ENCODE measurements around the gene GSX1.
"Not testable (repeated sequence)": the region's sequence is repeated elsewhere in the genome, so short reads cannot be mapped to it uniquely, and the experiment has no call there.

The GSX1 gene

DNA sequence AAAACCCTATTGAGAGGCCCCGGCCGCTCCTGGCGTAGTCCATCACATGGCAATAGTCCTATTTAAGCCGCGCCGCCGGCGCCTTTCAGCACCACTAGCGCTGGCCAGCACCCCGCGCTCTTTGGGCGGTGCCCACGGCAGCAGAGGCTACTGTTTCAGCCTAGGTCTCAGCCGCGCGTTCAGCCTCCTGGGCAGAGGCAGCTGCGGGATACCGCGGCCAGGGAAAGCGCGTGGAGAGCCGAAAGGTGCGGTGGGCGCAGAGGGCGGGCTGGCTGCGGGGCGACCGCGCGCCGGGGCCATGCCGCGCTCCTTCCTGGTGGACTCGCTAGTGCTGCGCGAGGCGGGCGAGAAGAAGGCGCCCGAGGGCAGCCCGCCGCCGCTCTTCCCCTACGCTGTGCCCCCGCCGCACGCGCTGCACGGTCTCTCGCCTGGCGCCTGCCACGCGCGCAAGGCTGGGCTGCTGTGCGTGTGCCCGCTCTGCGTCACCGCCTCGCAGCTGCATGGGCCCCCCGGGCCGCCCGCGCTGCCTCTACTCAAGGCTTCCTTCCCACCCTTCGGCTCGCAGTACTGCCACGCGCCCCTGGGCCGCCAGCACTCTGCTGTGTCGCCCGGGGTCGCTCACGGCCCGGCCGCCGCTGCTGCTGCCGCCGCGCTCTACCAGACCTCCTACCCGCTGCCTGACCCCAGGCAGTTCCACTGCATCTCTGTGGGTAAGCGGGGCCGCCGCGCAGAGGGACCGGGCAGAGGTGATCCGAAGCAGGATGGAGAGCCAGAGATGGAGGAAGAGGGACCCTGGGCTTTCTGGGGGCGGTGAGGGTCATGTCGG is at the start of gene GSX1:
GSX1 (plus strand) TSS at position 91 of the 826 bp plus-strand sequence; CDS start at position 299, 208 bp downstream.
- DNase-seq (ENCODE audit: low read depth in 3 of 3): peak in 1 of 3 experiments; percentile 22

GRCh38 chr13:27744801-27745200 is 47.5 kb upstream of the GSX1 start:
- no peak for DNase-seq (ENCODE audit: low read depth in 3 of 3)

- no peak for DNase-seq (ENCODE audit: low read depth in 3 of 3)
These were observed 47.0 kb upstream of the GSX1 start for GRCh38 chr13:27745301-27745700.

- not testable (repeated sequence) for DNase-seq (ENCODE audit: low read depth in 3 of 3)
These were observed 44.1 kb upstream of the GSX1 start for GRCh38 chr13:27748143-27748542.

GRCh38 chr13:27751953-27752532 is 40.2 kb upstream of the GSX1 start:
- no peak for DNase-seq (ENCODE audit: low read depth in 3 of 3)

DNA sequence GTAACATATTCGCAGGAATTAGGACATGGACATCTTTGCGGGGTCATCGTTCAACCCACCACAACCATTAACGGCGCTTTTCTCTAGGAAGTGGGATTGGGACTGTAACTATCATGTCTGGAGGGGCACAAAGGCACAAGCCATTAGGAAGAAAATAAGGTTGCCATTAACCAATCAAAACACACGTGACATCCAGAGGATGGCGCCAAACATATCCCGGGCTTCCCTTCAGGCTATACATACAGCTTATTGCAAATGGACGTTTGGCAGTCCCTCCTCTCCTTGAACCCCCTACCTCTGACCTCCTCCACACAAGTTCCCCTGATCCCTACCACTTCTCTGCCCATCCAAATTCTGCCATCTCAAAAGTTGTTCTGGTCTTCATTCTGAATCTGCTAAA is 26.6 kb upstream of the GSX1 start:
- no peak for DNase-seq (ENCODE audit: low read depth in 3 of 3)

GRCh38 chr13:27770809-27771208 is 21.5 kb upstream of the GSX1 start:
- no peak for DNase-seq (ENCODE audit: low read depth in 3 of 3)

DNA sequence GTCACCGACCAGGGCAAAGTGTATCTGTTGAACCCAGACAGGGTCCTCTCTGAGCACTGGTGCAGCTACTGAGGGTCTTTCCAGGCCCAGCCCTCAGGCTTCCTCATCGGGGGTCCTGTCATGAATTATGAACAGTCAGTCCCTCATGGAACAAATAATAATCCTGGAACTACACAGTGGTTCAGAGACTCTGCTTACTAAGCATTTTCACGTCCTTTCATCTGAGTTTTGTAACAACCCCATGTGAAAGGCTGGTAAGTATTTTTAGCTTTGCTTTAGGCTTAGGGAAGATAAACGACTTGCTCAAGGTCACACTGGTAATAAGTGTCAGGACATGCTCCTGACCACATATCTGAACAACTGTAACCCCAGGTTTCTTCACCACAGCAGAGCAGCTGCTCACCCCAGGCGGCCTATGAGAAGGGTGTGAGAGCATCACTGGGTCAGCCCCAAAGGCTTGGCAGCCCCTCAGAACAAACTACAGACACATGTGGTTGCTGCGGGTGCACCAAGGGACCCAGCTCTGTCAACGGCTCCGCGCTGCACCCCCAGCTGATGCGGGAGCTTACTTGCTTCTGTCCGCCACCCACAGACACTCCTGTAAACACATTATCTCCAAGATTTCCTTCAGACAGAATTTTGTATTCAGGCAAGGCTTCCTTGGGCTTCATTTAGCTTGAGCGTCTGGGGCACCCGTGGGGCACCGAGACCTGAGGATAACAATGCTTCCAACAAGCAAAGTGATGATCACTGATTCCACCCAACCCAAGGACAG is 19.4 kb upstream of the GSX1 start:
- no peak for DNase-seq (ENCODE audit: low read depth in 3 of 3)

- DNase-seq (ENCODE audit: low read depth in 3 of 3): no peak
These were observed 18.1 kb upstream of the GSX1 start for GRCh38 chr13:27774169-27774568.

DNA sequence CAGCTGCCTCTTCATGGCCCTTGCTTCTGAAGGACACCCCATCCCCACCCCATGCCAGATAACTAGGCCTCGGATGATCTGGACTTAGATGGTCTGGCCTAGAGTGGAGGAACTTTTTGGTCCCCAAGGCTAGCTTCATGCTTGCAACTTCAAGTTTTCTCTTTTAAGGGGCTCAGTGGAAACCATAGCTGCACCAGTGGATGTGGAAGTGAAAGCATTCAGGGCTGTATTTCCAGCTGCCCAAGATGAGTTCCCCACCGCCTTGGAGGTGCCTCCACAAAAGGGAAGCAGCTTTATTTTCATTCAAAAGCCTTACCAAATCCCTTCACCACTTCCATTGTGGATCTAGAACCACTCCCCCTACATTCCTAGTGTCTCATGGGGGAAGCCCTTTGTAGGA is 17.6 kb upstream of the GSX1 start:
- no peak for DNase-seq (ENCODE audit: low read depth in 3 of 3)

DNA sequence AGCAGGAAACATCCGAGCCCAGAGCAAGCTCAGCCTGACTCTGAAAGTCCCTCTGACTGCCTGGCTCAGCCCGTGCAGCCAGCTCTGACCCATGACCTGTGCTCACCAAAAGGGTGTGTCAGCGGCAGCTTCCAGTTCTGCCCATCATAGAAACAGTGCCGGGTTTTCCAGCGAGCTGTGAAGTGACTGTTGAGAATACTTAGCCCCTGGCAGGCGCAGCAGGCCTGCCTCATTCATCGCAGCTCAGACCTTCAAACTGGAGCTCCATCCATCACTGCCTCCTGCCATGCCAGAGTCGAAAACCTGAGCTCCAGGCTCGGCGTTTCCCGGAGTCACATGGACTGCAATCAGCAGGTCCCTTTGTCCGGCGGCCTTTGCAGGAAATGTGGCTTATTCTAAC is 16.3 kb upstream of the GSX1 start:
- no peak for DNase-seq (ENCODE audit: low read depth in 3 of 3)

GRCh38 chr13:27782151-27782550 is 10.1 kb upstream of the GSX1 start:
- no peak for DNase-seq (ENCODE audit: low read depth in 3 of 3)

DNA sequence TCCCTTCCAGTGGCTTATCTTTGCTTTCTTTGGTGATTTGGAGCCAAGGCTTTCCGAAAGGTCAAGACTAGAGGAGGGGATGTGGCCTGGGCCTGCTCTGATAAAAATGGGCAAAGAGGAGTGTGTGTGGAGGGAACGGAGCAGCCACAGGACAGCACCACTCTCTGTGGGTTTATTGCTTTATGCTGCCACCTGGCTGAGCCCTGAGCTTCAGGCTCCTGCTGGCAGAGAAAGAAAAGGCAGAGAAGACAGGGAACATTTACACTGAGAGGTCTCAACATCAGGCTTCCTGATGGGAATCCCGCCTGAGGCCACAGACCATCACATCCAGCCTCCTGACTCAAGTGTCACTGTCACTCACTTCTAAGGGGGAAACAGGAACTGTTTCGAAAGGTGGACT is 9.2 kb upstream of the GSX1 start:
- no peak for DNase-seq (ENCODE audit: low read depth in 3 of 3)

DNA sequence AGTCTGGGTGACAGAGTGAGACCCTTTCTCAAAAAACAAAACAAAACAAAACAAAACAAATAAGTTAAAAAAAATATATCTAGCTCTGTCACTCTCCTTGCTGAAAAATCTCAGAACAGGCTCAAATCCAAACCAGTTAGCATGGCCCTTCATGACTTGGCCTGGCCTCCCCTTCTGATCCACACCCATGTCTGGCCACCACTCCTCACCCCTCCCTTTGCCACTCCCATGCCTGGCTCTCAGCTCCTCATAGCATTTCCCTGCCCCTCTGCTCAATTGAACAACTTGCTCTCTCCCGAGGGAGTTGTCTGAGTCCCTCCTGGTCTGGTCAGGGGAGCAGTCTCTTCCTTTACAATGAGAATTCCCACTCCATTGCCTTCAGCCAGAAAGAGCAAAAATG is 4.0 kb upstream of the GSX1 start:
- no peak for DNase-seq (ENCODE audit: low read depth in 3 of 3)

- DNase-seq (ENCODE audit: low read depth in 3 of 3): no peak
These were observed 3.2 kb upstream of the GSX1 start for GRCh38 chr13:27789153-27789494.

GRCh38 chr13:27789495-27790303 is 2.6 kb upstream of the GSX1 start:
- no peak for DNase-seq (ENCODE audit: low read depth in 3 of 3)

DNA sequence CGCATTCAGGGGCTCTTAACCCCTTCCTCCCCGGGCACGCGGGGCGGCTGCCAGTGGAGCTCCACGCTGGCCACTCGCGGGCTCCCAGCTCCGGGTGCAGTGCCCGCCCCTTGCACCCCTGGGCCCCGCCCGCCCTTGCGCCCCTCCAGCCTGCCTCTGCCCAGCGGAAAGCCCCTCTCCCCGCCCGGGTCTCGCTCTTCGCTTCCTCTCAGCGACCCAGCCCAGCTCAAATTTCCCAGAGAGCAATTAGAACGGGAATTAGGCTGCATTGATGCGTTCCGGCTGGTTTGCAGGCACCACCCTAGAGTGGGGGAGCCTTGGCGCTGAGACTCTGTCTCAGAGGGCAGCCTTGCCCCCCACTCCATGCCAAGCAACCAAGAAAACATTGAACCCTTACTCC is 1.8 kb upstream of the GSX1 start:
- DNase-seq (ENCODE audit: low read depth in 3 of 3): no peak

DNA sequence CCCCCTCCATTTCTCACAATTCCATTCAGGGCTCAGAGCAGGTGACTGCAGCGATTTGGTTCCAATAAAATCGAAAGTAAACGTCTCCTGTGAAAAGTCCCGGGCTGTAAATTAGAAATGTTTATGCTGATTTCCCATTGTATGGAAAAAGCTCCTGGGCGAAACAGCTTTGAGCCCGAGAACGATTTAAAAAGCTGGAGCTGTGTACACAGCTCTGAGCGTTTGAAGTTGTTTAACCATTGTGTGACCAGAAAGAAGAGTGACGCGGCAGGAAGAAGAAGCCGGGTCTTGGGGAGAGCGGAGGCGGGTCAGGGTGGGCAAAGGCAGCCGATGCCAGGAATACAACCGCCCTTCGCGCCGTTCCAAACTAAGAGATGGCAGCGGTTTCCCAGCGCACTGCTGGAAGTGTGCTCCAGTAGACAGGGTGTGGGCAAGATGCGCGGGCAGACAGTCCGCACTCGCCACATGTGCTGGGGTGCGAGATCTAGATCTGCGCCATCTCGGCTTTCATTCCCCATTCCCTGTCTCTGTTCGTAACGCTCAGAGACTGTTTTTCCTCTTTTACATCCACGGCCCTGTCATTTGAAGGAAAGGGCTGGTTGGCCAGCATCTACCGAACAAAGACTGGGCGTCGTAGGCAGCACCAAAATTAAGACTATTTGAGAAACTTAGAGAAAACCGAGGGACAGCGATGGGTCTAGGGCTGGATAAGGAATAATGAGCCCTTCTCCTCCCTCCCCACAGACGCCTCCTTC is 960 bp upstream of the GSX1 start:
- DNase-seq (ENCODE audit: low read depth in 3 of 3): no peak

GRCh38 chr13:27791901-27792392 is 336 bp upstream of the GSX1 start:
- no peak for DNase-seq (ENCODE audit: low read depth in 3 of 3)

- no peak for DNase-seq (ENCODE audit: low read depth in 3 of 3)
These were observed 1.5 kb downstream of the GSX1 start for GRCh38 chr13:27793507-27794367.

Measured in stimulated activated CD4-positive, alpha-beta T cell treated with anti-CD3 and anti-CD28 coated beads, TNF-alpha, amount 100 ng/mL, for 4 hours (primary cell).